Activated CD8-positive, alpha-beta memory T cell treated with anti-CD3 and anti-CD28 coated beads, Interleukin-2, amount 50 U/mL, for 48 hours (primary cell): ENCODE data around the gene ERICH4.
"Not testable (repeated sequence)": the region's sequence is repeated elsewhere in the genome, so short reads cannot be mapped to it uniquely, and the experiment has no call there.

Source experiments
- DNase-seq: peaks from one replicate; pipeline ENCODE4 v3.0.0-alpha.2; 2020

Gene ERICH4

GRCh38 chr19:41435936-41436673, 6.9 kb upstream of the ERICH4 start:
- DNase-seq = no peak

GRCh38 chr19:41436674-41436951, 6.3 kb upstream of the ERICH4 start:
- DNase-seq = no peak

GRCh38 chr19:41437944-41438574, 4.9 kb upstream of the ERICH4 start:
- no peak for DNase-seq

DNA sequence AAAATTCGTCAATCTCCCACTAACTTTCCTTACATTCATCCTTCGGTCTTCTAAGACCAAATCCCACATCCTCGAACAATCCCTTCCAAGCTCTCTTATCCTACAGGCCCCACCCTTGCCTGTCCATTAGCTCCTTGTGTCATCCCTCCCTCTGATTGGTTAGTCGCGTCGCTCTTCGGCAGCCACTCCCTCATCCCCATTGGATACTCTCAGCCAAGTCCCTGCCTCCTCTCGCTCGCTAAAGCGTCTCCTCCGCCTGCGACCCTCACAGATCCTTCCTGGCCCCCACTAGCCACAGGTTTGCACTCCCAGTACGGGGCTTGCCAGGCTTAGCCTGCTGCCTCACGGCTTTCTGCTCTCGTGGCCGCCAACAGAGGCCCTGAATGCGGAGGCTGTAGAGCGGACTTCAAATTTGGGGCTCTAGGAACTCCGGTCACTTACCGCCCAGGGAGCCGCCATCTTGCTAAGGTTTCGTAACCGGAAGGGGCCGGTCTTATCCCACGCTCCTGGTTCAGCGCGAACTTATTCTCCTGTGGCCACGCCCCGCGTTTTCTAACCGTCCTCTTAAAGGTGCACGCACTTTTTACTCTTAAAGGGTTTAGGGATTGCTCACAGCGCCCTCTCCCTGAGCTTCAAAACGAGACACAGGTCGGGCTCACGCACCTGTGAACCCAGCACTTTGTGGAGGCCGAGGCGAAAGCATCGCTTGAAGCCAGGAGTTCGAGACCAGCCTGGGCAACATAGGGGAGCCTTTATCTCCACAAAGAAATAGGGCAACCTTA, 3.3 kb upstream of the ERICH4 start, which contains the start of gene DMAC2:
DMAC2 (minus strand) TSS at position 472 of the 782 bp plus-strand sequence; CDS start at position 459, 13 bp downstream.
- peak; percentile 92 for DNase-seq

DNA sequence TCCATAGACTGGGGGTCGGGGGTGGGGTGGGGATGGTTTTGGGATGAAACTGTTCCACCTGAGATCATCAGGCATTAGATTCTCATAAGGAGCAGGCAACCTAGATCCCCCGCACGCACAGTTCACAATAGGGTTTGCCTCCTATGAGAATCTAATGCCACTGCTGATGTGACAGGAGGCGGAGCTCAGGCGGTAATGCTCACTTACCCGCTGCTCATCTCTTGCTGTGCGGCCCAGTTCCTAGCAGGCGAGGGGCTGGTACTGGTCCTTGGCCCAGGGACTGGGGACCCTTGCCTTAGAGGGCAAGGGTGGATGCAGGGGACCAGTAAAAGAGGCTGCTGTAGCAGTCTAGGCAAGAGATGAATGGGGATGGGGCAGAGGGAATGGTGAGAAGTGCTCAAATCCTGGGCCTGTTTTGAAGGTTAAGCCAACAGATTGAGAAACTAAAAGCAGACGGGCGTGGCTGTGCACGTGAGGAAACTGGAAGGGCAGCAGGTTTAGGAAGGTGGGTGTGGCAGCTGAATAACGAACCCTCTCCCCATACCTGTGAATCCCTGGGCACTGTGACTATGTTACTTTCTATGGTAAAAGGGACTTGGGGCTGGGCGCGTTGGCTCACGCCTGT, 1.5 kb upstream of the ERICH4 start:
- peak; percentile 47 for DNase-seq

- DNase-seq = peak; percentile 46
Observed at GRCh38 chr19:41443813-41444455, 978 bp downstream of the ERICH4 start.

DNA sequence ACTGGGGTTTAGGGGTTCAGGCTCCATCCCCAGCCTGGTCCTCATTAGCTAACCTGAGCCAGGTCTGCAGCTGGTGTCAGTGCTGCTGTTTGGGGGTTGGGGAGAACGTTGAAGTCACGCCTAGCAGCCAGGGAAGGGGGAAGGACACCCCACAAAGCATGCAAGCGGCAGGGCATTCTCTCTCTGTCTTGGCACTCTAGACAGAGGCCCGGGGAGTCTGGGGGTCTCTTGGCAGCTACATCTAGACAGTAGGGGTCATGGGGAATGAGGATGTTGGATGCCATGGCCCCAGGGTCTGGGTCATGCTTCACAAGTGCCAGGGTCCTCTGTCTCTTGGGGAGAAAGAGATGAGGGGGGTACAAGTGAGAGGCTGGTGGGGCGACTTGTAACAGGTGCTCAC, 2.6 kb downstream of the ERICH4 start:
- peak; percentile 39 for DNase-seq

GRCh38 chr19:41447732-41448332, 4.9 kb downstream of the ERICH4 start:
- no peak for DNase-seq

- peak; percentile 88 for DNase-seq
Observed at GRCh38 chr19:41449079-41449864, 6.3 kb downstream of the ERICH4 start.

DNA sequence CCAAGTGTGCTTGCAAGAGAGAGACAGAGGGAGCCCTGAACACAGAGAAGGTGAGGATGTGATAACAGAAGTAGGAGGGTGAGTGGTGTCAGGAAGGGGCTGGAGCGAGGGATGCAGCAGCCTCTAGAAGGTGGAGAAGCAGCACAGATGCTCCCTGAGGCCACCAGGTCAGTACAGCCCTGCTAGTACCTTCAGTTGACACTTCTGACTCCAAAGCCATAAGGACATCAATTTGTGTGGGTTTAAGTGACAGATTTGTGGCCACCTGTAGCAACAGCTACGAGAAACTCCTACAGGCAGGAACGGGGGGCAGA, 6.9 kb downstream of the ERICH4 start:
- DNase-seq = no peak

- no peak for DNase-seq
Observed at GRCh38 chr19:41452584-41453275, 9.8 kb downstream of the ERICH4 start.

DNA sequence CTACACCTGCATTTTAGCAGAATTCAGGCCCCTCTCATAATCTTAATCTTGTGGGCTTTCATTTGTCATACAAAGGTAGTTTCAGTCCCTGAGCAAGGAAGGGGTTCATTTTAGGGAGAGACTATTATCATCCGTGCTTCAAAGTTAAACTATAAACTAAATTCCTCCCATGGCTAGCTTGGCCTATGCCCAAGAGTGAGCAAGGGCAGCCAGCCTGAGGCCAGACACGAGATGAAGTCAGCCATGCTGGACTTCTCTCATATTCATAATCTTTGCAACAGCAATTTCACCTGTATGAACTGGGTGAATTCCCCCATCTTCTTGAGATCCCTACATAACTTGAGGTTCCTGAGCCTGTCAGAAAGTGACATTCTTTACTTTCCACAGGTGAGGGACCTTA, 13.0 kb downstream of the ERICH4 start:
- no peak for DNase-seq

DNA sequence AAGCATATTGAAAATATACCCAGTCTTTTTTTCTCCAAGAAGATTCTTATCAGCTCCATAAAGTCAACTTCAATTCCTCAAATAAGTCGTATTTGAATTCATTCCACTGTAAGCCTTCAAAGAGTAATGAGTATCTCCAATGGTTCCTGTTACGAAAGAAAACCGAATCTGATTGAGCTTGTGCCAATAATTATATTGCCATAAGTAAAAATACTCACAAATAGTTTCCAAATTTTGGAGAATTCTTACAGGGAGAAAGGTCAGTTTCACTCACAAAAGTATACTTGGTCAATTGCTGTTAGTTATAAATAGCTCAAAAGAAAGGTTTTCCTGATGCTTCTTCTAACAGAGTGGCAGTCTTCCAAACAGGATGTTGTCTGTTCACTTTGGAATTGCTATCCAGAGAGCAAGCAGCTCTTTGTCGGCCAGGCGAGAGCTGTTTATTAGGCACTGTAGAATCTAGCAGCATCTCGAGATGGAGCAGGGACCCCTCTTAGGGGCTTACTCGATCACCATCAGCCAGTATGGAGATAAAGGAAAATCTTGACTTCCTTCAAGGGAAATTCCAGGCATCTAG, 13.5 kb downstream of the ERICH4 start:
- DNase-seq = no peak

DNA sequence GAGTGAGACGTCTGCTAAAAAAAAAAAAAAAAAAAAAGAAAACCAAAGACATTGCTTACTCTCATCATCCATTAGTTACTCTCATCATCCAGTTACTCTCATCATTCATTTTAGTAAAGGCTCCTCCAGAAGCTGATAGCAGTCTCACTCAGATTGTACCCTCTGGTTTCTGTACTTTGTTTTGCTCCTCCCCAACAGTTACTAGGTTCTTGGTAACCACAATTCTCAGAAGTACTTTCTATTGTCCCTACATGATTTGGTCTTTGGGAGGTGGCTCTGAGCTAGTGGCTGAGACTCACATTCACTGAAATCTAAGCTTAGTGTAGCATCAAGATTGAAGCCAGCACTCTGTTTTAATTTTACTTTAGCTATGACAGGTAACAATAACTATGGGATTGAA, 14.3 kb downstream of the ERICH4 start:
- no peak for DNase-seq

- no peak for DNase-seq
Observed at GRCh38 chr19:41462497-41462896, 19.5 kb downstream of the ERICH4 start.

DNA sequence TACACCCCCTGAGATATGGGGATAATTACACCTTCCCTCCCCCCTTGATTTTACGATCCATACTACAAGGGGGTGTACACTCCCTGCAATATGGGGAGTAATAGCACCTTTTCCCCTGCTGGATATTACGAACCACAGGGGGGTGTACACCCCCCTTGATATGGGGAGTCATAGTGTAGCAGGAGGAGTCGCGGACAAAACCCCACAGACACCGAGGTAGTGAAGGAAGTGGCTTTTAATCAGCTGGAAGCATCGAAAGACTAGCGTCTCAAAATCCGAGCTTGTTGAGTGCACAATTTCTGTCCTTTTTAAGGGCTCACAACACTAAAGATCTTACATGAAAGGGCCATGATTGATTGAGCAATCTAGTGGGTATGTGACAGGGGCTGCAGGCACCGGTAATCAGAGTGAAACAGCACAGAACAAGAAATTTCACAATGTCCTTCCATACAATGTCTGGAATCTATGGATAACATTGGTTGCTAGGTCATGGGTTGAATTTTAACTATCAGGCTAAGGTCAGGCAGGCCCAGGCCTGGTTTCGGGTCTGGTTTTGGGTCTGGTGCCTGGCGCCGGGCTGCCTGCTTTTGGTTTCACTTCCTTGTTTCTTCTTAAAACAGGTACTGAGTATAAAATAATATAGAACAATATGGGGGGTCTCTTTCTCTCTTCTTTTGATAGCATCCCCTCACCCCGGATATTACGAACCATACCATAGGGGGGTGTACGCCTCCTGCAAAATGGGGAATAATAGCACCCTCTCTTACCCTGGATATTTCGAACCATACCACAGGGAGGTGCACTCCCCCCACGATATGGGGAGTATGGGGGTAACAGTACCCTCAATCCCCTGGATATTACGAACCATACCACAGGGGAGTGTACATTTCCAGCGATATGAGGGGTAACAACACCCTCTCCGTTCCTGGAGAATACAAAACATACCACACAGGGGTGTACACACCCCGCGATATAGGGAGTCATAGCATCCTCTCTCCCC, 20.6 kb downstream of the ERICH4 start:
- DNase-seq = not testable (repeated sequence)

DNA sequence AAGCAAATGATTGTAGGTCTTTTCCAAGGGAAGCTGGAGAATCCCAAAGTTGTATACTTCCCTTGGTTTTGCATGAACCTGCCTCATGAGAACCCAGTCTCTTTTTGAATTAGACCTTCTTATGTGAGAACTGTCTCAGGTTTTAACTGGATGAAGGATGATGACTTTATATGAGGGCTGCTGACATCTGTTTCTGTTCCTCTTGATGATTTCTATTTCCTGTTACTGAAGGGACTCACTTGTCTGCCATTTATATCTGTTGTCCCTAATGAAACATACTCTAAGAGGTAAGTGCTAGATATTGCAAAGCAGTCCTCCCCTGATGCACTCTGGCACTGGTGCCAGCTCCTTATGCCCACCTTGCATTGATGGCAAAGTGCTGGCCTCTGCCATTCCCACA, 33.6 kb downstream of the ERICH4 start:
- no peak for DNase-seq

- no peak for DNase-seq
Observed at GRCh38 chr19:41478171-41478570, 35.2 kb downstream of the ERICH4 start.
